DMS53 treated with DMSO at 0.1 percent for 48 hours (cell line): ENCODE measurements around the gene IL6.
A peak's percentile ranks its signal among the peaks of the same experiment; 100 is the strongest.
"Not testable (repeated sequence)": the region's sequence is repeated elsewhere in the genome, so short reads cannot be mapped to it uniquely, and the experiment has no call there.

Experiments
- DNase-seq: peaks from one replicate; lab custom pipeline; 2025; ENCODE audit not compliant: unreplicated experiment; lab: John Stamatoyannopoulos, UW

The IL6 gene

DNA sequence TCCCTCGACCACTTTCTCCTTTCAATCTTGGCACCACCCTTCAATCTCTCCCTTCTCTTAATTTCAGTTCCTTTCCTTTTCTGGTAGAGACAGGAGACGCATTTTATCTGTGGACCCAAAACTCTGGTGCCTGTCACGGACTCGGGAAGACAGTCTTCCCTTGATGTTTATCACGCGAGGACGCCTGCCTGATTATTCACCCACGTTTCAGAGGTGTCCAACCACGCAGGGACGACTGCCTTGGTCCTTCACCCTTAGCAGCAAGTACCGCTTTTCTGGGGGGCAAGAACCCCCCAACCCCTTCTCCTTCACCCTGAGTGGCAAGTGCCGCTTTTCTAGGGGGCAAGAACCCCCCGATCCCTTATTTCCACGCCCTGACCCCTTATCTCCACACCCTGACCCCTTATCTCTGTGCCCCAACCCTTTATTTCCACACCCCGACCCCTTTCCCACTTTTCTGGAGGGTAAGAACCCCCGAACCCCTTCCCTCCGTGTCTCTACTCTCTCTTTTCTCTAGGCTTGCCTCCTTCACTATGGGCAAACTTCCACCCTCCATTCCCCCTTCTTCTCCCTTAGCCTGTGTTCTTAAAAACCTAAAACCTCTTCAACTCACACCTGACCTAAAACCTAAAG is 22.9 kb upstream of the IL6 start:
- DNase-seq = not testable (repeated sequence)

DNA sequence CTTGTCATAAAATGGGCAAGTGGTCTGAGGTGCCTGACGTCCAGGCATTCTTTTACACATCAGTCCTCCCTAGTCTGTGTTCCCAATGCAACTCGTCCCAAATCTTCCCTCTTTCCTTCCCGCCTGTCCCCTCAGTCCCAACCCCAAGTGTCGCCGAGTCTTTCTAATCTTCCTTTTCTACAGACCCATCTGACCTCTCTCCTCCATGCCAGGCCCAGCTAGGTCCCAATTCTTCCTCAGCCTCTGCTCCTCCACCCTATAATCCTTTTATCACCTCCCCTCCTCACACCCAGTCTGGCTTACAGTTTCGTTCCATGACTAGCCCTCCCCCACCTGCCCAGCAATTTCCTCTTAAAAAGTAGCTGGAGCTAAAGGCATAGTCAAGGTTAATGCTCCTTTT is 22.3 kb upstream of the IL6 start:
- not testable (repeated sequence) for DNase-seq

GRCh38 chr7:22705874-22706273 is 21.1 kb upstream of the IL6 start:
- DNase-seq = not testable (repeated sequence)

- DNase-seq = not testable (repeated sequence)
Observed at GRCh38 chr7:22707026-22707691, 19.8 kb upstream of the IL6 start.

- DNase-seq = not testable (repeated sequence)
Observed at GRCh38 chr7:22708214-22708613, 18.8 kb upstream of the IL6 start.

- not testable (repeated sequence) for DNase-seq
Observed at GRCh38 chr7:22708677-22709061, 18.3 kb upstream of the IL6 start.

DNA sequence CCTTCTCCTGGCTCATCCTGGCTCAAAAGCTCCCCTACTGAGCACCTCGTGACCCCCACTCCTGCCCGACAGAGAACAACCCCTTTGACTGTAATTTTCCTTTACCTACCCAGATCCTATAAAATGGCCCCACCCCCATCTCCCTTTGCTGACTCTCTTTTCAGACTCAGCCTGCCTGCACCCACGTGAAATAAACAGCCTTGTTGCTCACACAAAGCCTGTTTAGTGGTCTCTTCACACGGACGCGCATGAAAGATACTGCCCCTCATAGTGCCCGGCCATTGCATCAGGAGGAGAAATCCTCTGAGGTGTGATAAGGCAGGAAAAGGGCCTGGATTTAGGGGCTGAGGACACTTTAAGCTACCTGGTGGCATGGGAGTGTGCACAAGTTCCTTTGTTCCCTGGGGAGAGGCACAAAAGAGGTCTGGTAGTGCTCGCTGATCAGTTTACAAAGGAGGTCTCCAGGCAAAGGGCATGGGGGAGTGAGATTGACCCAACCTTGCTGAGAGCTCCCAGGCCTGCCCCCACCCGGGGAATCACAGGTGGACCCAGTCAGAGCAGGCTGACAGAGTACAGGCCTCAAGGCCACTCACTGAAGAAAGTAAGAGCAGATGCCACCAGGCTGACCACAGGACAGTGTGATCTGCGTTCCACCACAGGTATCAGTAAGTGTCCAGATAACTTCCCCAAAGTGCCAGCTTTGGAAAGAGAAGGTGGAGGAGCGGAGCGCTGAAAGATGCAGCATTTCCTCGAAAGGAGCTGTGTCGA is 17.8 kb upstream of the IL6 start:
- not testable (repeated sequence) for DNase-seq

DNA sequence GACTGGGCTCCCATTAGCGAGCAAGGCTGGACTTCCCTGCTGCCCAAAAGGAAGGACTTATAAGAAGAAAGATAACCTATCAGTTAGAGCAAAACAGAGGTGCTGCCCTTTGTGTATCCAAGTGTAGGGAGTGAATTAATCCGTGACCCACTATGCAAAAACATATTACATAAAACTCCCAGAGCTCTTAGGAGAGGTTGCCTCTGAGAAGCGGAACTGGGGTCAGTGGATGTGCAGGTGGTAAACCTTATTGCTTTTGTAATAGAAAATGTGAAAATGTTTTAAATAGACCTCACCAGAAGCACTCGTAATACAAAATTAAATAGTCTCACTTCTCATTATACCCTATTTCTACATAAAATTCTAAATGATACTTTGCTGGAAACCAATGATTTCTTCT is 17.1 kb upstream of the IL6 start:
- no peak for DNase-seq

- no peak for DNase-seq
Observed at GRCh38 chr7:22712999-22713398, 14.0 kb upstream of the IL6 start.

GRCh38 chr7:22713463-22713862 is 13.5 kb upstream of the IL6 start:
- no peak for DNase-seq

- DNase-seq = no peak
Observed at GRCh38 chr7:22715969-22716368, 11.0 kb upstream of the IL6 start.

DNA sequence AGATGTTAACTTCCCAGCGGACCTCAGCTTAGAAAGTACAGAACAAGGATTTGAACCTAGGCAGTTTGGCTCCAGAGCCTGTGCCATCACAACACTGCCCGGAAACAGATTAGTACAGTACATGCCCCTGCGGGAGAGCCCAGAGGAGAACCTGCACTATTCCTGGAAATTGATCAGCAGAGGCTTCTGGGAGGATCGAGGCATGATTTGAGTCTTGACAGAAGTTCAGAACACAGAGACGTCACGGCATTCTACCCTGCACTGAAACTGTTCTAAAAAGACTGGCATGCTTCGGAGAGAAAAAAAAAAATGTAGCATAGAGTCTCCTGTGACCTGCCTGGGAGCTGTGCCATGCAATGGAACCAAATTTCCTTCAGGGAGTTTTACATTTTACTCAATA is 9.2 kb upstream of the IL6 start:
- DNase-seq = no peak

GRCh38 chr7:22718200-22718711 is 8.7 kb upstream of the IL6 start:
- DNase-seq = no peak

- DNase-seq = no peak
Observed at GRCh38 chr7:22718911-22719420, 8.0 kb upstream of the IL6 start.

GRCh38 chr7:22720791-22721786 is 5.9 kb upstream of the IL6 start:
- no peak for DNase-seq

DNA sequence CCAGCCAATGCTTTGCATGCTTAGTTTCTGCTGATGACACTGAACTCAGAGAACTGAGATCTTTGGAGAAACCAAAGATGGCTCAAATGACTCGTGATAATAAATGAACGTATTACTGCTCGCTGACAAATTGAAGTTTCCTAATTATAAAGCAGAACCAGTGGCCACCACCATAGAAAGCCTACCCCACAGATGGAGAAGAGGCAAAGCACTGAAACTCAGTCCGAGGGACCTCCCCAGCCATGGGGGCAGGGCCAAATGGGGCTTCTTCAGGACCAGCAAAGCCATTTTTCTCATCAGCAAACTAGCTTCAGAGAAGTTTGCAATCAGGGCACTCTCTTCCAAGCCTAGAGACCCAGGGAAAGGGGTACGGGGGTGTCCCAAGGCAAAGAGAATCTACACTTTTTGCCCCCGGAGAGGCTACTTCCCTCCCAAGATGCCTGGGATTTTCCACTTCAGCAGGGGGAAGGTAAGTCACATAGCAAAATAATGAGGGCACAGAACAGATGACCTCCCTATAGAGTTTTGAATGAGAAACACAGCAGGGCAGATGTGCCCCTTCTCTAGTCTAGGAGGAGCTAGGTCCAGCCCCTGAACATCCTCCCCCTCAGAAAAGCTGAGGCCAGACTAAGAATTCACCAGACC is 4.3 kb upstream of the IL6 start:
- no peak for DNase-seq

- peak; percentile 72 for DNase-seq
Observed at GRCh38 chr7:22723181-22723601, 3.8 kb upstream of the IL6 start.

DNA sequence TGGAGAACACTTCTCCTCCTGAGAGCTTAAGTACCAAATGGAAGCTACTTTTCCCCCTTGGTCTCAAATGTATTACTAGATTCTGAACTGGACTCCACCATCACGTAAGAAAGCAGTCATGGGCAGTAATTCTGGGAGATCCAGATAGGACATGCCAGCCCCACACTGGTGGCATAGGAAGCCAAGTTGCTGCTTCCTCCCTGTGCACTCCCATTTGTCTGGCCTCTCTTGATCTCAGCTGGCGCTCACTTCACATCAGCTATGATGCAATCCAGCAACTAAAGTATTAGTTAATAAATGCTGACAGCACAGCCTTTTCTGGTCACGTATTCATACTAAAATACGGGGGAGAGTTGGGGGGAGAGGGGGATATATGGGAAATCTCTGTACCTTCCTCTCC is 3.4 kb upstream of the IL6 start:
- DNase-seq = no peak

DNA sequence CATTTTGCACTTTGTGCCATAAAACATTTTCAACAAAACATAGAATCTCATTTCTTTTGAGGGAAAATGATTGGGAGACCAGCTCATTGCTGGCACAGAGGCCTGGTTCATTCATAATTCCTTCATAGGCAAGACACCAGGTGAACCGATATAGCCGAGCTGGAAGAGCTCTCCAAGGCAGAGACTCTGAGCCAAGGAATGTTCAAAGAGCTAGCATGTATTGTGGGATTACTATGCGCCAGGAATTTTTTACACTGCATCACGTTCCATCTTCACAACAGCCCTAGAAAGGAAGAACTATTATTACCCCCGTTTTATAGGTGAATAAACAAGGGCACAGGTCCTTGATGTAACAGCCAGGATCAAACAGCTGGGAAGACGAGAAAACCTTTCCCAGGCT is 2.1 kb upstream of the IL6 start:
- no peak for DNase-seq

DNA sequence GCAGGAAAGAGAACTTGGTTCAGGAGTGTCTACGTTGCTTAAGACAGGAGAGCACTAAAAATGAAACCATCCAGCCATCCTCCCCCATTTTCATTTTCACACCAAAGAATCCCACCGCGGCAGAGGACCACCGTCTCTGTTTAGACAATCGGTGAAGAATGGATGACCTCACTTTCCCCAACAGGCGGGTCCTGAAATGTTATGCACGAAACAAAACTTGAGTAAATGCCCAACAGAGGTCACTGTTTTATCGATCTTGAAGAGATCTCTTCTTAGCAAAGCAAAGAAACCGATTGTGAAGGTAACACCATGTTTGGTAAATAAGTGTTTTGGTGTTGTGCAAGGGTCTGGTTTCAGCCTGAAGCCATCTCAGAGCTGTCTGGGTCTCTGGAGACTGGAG is 1.4 kb upstream of the IL6 start:
- DNase-seq = no peak
